Liver (tissue), 9 donors: ENCODE data around the gene ZNF205. TPM values are rescaled to one million over a fixed set of nuclear protein-coding genes. Genes with fewer than 3 reads are reported as not detected.

Source experiments
- DNase-seq: peaks from one replicate; pipeline ENCODE4 v3.0.0-alpha.2; 2017; ENCODE audit warnings: low spot score
- H3K27ac ChIP-seq, 2 donors: one replicate each; pipeline ENCODE4 v1.7.0; 2013; ENCODE audit warnings: inconsistent platforms in 2 of 2, low read length in 2 of 2, control low read depth in 1 of 2, low read depth in 1 of 2, mild to moderate bottlenecking in 1 of 2
- H3K27me3 ChIP-seq, 4 donors: one replicate each; pipeline versions ENCODE4 v1.6.1 to v1.7.0; 2013; ENCODE audit warnings: low read length in 3 of 4, inconsistent platforms in 1 of 4, mild to moderate bottlenecking in 1 of 4, moderate library complexity in 1 of 4; ENCODE audit not compliant: control insufficient read depth in 4 of 4, insufficient read depth in 4 of 4
- H3K36me3 ChIP-seq, 4 donors: one replicate each; pipeline versions ENCODE4 v1.6.1 to v1.7.0; 2013; ENCODE audit warnings: low read length in 3 of 4, mild to moderate bottlenecking in 3 of 4, low read depth in 1 of 4, moderate library complexity in 1 of 4; ENCODE audit not compliant: control insufficient read depth in 4 of 4, insufficient read depth in 3 of 4
- H3K4me1 ChIP-seq, 4 donors: one replicate each; pipeline versions ENCODE4 v1.6.1 to v1.7.0; 2013; ENCODE audit warnings: low read length in 3 of 4, mild to moderate bottlenecking in 3 of 4, moderate library complexity in 1 of 4; ENCODE audit not compliant: control insufficient read depth in 4 of 4, insufficient read depth in 4 of 4
- H3K4me3 ChIP-seq, 3 donors: one replicate each; pipeline versions ENCODE4 v1.6.1 to v1.7.0; 2013; ENCODE audit warnings: low read length in 3 of 3, control low read depth in 1 of 3, low read depth in 1 of 3, mild to moderate bottlenecking in 1 of 3
- H3K9ac ChIP-seq, 2 donors: one replicate each; pipeline ENCODE4 v1.7.0; 2013; ENCODE audit warnings: low read length in 2 of 2, mild to moderate bottlenecking in 2 of 2, moderate library complexity in 2 of 2, control low read depth in 1 of 2, low read depth in 1 of 2
- H3K9me3 ChIP-seq, 4 donors: one replicate each; pipeline versions ENCODE4 v1.6.1 to v1.7.0; 2013; ENCODE audit warnings: low read length in 3 of 4; ENCODE audit not compliant: control insufficient read depth in 4 of 4
- EGR1 ChIP-seq, 2 donors: IDR thresholded peaks; 2 replicates each; pipeline ENCODE4 v1.6.1; 2016 to 2018; ENCODE audit warnings: antibody characterized with exemption in 2 of 2, low read depth in 2 of 2
- FOXA1 ChIP-seq: IDR thresholded peaks from 2 replicates; pipeline ENCODE4 v1.6.1; 2016; ENCODE audit warnings: antibody characterized with exemption
- FOXA2 ChIP-seq: IDR thresholded peaks from 2 replicates; pipeline ENCODE4 v1.6.1; 2016; ENCODE audit warnings: antibody characterized with exemption
- GABPA ChIP-seq, 2 donors: IDR thresholded peaks in 1 of 2; conservative IDR thresholded peaks in 1 of 2; 2 replicates each; pipeline ENCODE4 v1.6.1; 2016; ENCODE audit warnings: antibody characterized with exemption in 2 of 2, mild to moderate bottlenecking in 1 of 2, moderate library complexity in 1 of 2
- HNF4A ChIP-seq, 2 donors: conservative IDR thresholded peaks; 2 replicates each; pipeline ENCODE4 v1.6.1; 2016; ENCODE audit warnings: antibody characterized with exemption in 2 of 2, mild to moderate bottlenecking in 2 of 2
- HNF4G ChIP-seq: IDR thresholded peaks from 2 replicates; pipeline ENCODE4 v1.6.1; 2016; ENCODE audit warnings: antibody characterized with exemption
- JUND ChIP-seq, 2 donors: IDR thresholded peaks; 2 replicates each; pipeline ENCODE4 v1.6.1; 2016; ENCODE audit warnings: antibody characterized with exemption in 2 of 2
- NR2F2 ChIP-seq: IDR thresholded peaks from 2 replicates; pipeline ENCODE4 v1.6.1; 2016; ENCODE audit warnings: antibody characterized with exemption
- RAD21 ChIP-seq, 2 donors: IDR thresholded peaks; 2 replicates each; pipeline ENCODE4 v1.6.1; 2016; ENCODE audit warnings: antibody characterized with exemption in 2 of 2, mild to moderate bottlenecking in 2 of 2
- RXRA ChIP-seq, 2 donors: IDR thresholded peaks; 2 replicates each; pipeline ENCODE4 v1.6.1; 2017 to 2018; ENCODE audit warnings: antibody characterized with exemption in 2 of 2, mild to moderate bottlenecking in 1 of 2
- SP1 ChIP-seq: IDR thresholded peaks from 2 replicates; pipeline ENCODE4 v1.6.1; 2018; ENCODE audit warnings: antibody characterized with exemption, mild to moderate bottlenecking
- TAF1 ChIP-seq: conservative IDR thresholded peaks from 2 replicates; pipeline ENCODE4 v1.6.1; 2016; ENCODE audit warnings: antibody characterized with exemption, mild to moderate bottlenecking
- YY1 ChIP-seq: IDR thresholded peaks from 2 replicates; pipeline ENCODE4 v1.6.1; 2016; ENCODE audit warnings: antibody characterized with exemption, mild to moderate bottlenecking
- WGBS: extraction: QIAGEN DNeasy Blood & Tissue Kit; methylation state at CpG from one replicate; pipeline ENCODE4 v1.1.7; 2013; 5-methylcytosine and 5-hydroxymethylcytosine counted together
- polyA plus RNA-seq, 2 donors: library from polyadenylated mRNA; stranded (reverse) in 1 of 2; unstranded in 1 of 2; fragments of 200-250 nt in 1 of 2; fragments of >200 nt in 1 of 2; fragmentation: Nextera tagmentation in 1 of 2; extraction: Ambion mirVana in 1 of 2; gene quantifications; one replicate each; pipeline versions ENCODE4 v1.2.1 to v1.2.3, GENCODE V29; 2013 to 2015
- total RNA-seq, 2 donors: library from RNA; depleted of rRNA; stranded (reverse); fragments of >200 nt; gene quantifications; one replicate each; pipeline ENCODE4 v1.2.3, GENCODE V29; 2014
- TF ChIP-seq, protein P1 (sequence below): IDR thresholded peaks from 2 replicates; pipeline ENCODE4 v1.6.1; 2016; ENCODE audit warnings: antibody characterized with exemption
- TF ChIP-seq, protein P2 (sequence below): IDR thresholded peaks from 2 replicates; pipeline ENCODE4 v1.6.1; 2016; ENCODE audit warnings: antibody characterized with exemption
- TF ChIP-seq, protein P3 (sequence below): IDR thresholded peaks from 2 replicates; pipeline ENCODE4 v1.6.1; 2016; ENCODE audit warnings: antibody characterized with exemption
- TF ChIP-seq, protein P4 (sequence below): IDR thresholded peaks from 2 replicates; pipeline ENCODE4 v1.6.1; 2016; ENCODE audit warnings: antibody characterized with exemption, mild to moderate bottlenecking
- TF ChIP-seq, protein P5 (sequence below): fragments of 150-350 bp; IDR thresholded peaks from 2 replicates; pipeline ENCODE4 v1.5.1; 2017; ENCODE audit warnings: improper control_type of control experiment, low read depth, low read length; ENCODE audit not compliant: missing input control
- donor health status: healthy.
- donor health status: healthy.
- donor health status: healthy.
- donor health status: healthy.
- donor health status: healthy.

The ZNF205 gene
- total and polyA plus RNA-seq, 4 donors, result 2.0 to 6.9 (median 5.0) TPM

DNA sequence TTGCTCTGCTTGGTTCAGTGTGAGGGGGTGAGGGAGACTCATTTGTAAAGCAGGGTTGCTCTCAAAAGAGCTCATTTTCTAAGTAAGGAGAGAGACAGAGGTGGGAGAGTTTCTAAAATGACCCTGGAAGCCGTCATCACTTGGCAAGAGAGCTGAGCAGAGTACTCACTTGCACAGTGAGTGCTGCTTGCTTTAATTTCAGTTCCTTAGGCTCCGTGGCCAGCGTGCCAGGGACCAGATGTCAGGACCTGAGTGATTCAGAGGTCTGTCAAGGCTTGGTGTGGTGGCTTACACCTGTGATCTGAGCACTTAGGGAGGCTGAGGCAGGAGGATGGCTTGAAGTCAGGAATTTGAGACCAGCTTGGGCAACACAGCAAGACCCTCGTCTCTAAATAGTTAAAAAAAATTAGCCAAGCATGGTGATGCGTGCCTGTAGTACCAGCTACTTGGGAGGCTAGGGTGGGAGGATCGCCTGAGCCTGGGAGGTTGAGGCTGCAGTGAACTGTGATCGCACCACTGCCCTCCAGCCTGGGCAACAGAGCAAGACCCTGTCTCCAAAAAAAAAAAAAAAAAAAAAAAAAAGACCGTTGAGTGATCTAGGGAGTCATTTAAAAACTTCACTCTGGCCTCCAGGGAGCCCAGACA is 10.7 kb downstream of the ZNF205 start:
- peaks cover 0 to 18% (median 11%) of the 10 kb centered on the region in 4 donors for H3K4me1 ChIP-seq
- H3K9ac ChIP-seq, result no peak overlapping the region
- DNase-seq, result no peak
- no peak for TF ChIP-seq RAD21 (IDR thresholded peaks at IDR 0.05)
- no peak for TF ChIP-seq FOXA1
- no peak for TF ChIP-seq TAF1
- TF ChIP-seq, protein P1, sequence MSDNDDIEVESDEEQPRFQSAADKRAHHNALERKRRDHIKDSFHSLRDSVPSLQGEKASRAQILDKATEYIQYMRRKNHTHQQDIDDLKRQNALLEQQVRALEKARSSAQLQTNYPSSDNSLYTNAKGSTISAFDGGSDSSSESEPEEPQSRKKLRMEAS, result no peak
- no peak for TF ChIP-seq NR2F2
- TF ChIP-seq, protein P2, sequence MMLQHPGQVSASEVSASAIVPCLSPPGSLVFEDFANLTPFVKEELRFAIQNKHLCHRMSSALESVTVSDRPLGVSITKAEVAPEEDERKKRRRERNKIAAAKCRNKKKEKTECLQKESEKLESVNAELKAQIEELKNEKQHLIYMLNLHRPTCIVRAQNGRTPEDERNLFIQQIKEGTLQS, result no peak
- TF ChIP-seq, protein P3, sequence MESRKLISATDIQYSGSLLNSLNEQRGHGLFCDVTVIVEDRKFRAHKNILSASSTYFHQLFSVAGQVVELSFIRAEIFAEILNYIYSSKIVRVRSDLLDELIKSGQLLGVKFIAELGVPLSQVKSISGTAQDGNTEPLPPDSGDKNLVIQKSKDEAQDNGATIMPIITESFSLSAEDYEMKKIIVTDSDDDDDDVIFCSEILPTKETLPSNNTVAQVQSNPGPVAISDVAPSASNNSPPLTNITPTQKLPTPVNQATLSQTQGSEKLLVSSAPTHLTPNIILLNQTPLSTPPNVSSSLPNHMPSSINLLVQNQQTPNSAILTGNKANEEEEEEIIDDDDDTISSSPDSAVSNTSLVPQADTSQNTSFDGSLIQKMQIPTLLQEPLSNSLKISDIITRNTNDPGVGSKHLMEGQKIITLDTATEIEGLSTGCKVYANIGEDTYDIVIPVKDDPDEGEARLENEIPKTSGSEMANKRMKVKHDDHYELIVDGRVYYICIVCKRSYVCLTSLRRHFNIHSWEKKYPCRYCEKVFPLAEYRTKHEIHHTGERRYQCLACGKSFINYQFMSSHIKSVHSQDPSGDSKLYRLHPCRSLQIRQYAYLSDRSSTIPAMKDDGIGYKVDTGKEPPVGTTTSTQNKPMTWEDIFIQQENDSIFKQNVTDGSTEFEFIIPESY, result no peak
- no peak for TF ChIP-seq HNF4A (conservative IDR thresholded peaks at IDR 0.05)
- TF ChIP-seq, protein P4, sequence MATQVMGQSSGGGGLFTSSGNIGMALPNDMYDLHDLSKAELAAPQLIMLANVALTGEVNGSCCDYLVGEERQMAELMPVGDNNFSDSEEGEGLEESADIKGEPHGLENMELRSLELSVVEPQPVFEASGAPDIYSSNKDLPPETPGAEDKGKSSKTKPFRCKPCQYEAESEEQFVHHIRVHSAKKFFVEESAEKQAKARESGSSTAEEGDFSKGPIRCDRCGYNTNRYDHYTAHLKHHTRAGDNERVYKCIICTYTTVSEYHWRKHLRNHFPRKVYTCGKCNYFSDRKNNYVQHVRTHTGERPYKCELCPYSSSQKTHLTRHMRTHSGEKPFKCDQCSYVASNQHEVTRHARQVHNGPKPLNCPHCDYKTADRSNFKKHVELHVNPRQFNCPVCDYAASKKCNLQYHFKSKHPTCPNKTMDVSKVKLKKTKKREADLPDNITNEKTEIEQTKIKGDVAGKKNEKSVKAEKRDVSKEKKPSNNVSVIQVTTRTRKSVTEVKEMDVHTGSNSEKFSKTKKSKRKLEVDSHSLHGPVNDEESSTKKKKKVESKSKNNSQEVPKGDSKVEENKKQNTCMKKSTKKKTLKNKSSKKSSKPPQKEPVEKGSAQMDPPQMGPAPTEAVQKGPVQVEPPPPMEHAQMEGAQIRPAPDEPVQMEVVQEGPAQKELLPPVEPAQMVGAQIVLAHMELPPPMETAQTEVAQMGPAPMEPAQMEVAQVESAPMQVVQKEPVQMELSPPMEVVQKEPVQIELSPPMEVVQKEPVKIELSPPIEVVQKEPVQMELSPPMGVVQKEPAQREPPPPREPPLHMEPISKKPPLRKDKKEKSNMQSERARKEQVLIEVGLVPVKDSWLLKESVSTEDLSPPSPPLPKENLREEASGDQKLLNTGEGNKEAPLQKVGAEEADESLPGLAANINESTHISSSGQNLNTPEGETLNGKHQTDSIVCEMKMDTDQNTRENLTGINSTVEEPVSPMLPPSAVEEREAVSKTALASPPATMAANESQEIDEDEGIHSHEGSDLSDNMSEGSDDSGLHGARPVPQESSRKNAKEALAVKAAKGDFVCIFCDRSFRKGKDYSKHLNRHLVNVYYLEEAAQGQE, result no peak
- TF ChIP-seq JUND (IDR thresholded peaks at IDR 0.05), result no peak
- no peak for TF ChIP-seq GABPA (IDR thresholded peaks at IDR 0.05 in 1 of 2, conservative IDR thresholded peaks at IDR 0.05 in 1 of 2)
- no peak for TF ChIP-seq HNF4G
- no peak for TF ChIP-seq SP1
- TF ChIP-seq RXRA (IDR thresholded peaks at IDR 0.05), result no peak
- TF ChIP-seq, protein P5, sequence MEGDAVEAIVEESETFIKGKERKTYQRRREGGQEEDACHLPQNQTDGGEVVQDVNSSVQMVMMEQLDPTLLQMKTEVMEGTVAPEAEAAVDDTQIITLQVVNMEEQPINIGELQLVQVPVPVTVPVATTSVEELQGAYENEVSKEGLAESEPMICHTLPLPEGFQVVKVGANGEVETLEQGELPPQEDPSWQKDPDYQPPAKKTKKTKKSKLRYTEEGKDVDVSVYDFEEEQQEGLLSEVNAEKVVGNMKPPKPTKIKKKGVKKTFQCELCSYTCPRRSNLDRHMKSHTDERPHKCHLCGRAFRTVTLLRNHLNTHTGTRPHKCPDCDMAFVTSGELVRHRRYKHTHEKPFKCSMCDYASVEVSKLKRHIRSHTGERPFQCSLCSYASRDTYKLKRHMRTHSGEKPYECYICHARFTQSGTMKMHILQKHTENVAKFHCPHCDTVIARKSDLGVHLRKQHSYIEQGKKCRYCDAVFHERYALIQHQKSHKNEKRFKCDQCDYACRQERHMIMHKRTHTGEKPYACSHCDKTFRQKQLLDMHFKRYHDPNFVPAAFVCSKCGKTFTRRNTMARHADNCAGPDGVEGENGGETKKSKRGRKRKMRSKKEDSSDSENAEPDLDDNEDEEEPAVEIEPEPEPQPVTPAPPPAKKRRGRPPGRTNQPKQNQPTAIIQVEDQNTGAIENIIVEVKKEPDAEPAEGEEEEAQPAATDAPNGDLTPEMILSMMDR, result no peak
- no peak for TF ChIP-seq FOXA2
- no peak for TF ChIP-seq EGR1 (IDR thresholded peaks at IDR 0.05; ENCODE audit: low read depth in 2 of 2)
- no peak for TF ChIP-seq YY1
- H3K27me3 ChIP-seq, result no peaks in the 10 kb centered on the region
- H3K9me3 ChIP-seq, result no peaks in the 10 kb centered on the region
- peaks cover 0 to 24% (median 1%) of the 10 kb centered on the region in 4 donors for H3K36me3 ChIP-seq
- H3K27ac ChIP-seq, result no peak overlapping the region
- H3K4me3 ChIP-seq, result no peak overlapping the region
- 66% methylated on average over 8 of the region's 8 CpGs for WGBS
